ENCODE results near the gene CAMK1D.

Gene CAMK1D

DNA sequence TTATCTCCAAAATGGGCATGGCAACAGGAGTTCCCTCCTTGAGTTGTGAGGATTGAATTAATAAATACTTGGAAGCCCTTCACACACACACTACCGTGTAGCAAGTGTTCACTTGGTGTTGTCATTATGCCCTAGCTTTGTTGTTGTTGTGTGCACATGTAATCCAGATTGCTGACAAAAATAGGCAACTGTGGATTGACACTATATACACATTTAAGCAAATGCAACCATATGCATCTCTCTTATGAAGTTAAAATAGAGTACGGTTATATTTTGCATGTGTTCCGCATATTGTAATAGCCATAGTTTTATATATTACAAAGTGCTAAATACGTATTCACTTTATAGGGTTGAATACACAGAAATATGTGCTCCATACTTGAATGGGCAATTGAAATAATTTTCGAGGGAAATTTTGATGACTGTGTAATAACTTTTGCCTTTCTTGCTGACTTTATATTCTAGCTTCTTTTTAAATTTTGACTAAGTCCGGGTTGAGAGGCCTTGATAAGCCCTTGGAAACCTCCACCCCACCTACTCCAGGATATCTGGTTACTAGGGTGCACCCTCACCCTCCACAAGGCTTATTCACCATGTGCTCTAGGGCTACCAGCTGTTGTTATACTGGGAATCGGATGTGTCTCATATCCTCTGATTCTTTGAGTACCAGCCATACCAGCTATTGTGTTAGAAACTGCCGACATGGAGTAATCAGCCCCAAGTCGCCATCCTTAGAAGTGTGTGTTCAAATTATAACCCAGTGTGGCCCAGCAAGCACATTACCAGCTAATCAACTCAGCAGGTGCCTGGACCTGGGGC is 265.0 kb downstream of the CAMK1D start:
- Histone ChIP-seq H3K9me3 (ENCODE audit: low read length) (no peaks in the 10 kb centered on the region), H3K4me3 (ENCODE audit: low read depth in 1 of 2, low read length in 2 of 2) (no peak overlapping the region), H3K9ac (ENCODE audit: low read length) (no peak overlapping the region), H3K27ac (ENCODE audit: low read depth, low read length) (no peak overlapping the region), H3K4me1 (ENCODE audit: insufficient read depth, low read length) (no peaks in the 10 kb centered on the region), H3K36me3 (ENCODE audit: insufficient read depth, low read length) (no peaks in the 10 kb centered on the region), H3K27me3 (ENCODE audit: control insufficient read depth in 1 of 2, insufficient read depth in 2 of 2, low read length in 2 of 2) (no peaks in the 10 kb centered on the region)

DNA sequence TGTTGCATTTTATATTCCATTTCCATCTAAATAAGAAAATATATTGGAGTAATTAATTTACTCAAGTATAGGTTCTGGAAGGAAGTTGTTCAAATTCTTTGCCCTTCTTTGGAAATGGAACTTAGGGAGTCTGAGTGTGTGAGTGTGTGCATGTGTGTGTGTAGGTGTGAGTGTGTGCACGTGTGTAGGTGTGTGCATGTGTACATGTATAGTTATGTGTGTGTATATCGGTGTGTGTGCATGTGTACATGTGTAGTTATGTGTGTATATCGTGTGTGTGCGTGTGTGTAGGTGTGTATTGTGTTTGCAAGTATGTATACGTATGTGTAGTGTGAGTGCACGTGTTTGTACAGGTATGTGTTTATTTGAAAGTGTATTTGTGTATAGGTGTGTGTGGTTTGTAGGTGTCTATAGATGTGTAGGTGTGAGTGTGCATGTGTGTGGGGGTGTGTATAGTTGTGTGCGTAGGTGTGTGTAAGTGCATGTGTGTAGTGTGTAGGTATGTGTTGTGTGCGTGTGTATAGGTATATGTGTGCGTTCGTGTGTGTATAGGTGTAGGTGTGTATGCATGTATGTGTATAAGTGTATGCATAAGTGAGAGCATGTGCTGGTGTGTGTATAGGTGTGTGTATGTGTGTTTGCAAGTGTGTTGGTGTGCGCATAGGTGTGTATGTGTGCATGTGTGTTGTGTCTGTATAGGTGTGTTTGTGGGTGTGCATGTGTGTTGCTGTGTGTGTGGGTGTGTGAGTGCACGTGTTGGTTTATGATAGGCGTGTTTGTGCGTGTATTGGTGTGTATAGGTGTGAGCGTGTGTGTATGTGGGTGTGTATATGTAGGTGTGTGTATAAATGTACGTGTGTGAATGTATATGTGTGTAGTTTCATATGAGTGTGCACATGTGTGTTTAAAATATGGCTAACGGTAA is 266.2 kb downstream of the CAMK1D start:
- no peaks in the 10 kb centered on the region for H3K9me3 ChIP-seq (ENCODE audit: low read length)

GRCh38 chr10:12617191-12618175 is 268.1 kb downstream of the CAMK1D start:
- no peak overlapping the region for H3K4me3 ChIP-seq (ENCODE audit: low read depth in 1 of 2, low read length in 2 of 2)
- no peak overlapping the region for H3K27ac ChIP-seq (ENCODE audit: low read depth, low read length)
- no peaks in the 10 kb centered on the region for H3K27me3 ChIP-seq (ENCODE audit: control insufficient read depth in 1 of 2, insufficient read depth in 2 of 2, low read length in 2 of 2)
- H3K9ac ChIP-seq (ENCODE audit: low read length) = no peak overlapping the region
- H3K36me3 ChIP-seq (ENCODE audit: insufficient read depth, low read length) = no peaks in the 10 kb centered on the region
- no peaks in the 10 kb centered on the region for H3K9me3 ChIP-seq (ENCODE audit: low read length)
- H3K4me1 ChIP-seq (ENCODE audit: insufficient read depth, low read length) = no peaks in the 10 kb centered on the region

More for the DNA sequence above, 266.2 kb downstream of the CAMK1D start:
- H3K27ac ChIP-seq (ENCODE audit: low read depth, low read length) = no peak overlapping the region
- no peak overlapping the region for H3K4me3 ChIP-seq (ENCODE audit: low read depth in 1 of 2, low read length in 2 of 2)
- H3K27me3 ChIP-seq (ENCODE audit: control insufficient read depth in 1 of 2, insufficient read depth in 2 of 2, low read length in 2 of 2) = no peaks in the 10 kb centered on the region
- no peak overlapping the region for H3K9ac ChIP-seq (ENCODE audit: low read length)
- H3K36me3 ChIP-seq (ENCODE audit: insufficient read depth, low read length) = no peaks in the 10 kb centered on the region
- no peaks in the 10 kb centered on the region for H3K4me1 ChIP-seq (ENCODE audit: insufficient read depth, low read length)

- Histone ChIP-seq H3K4me1 (ENCODE audit: insufficient read depth, low read length) (no peaks in the 10 kb centered on the region), H3K27me3 (ENCODE audit: control insufficient read depth in 1 of 2, insufficient read depth in 2 of 2, low read length in 2 of 2) (no peaks in the 10 kb centered on the region), H3K4me3 (ENCODE audit: low read depth in 1 of 2, low read length in 2 of 2) (no peak overlapping the region), H3K9ac (ENCODE audit: low read length) (no peak overlapping the region), H3K36me3 (ENCODE audit: insufficient read depth, low read length) (no peaks in the 10 kb centered on the region), H3K27ac (ENCODE audit: low read depth, low read length) (no peak overlapping the region), H3K9me3 (ENCODE audit: low read length) (no peaks in the 10 kb centered on the region)
These were observed 272.7 kb downstream of the CAMK1D start for GRCh38 chr10:12622016-12622415.

GRCh38 chr10:12622691-12623090 is 273.3 kb downstream of the CAMK1D start:
- Histone ChIP-seq H3K27ac (ENCODE audit: low read depth, low read length) (no peak overlapping the region), H3K4me3 (ENCODE audit: low read depth in 1 of 2, low read length in 2 of 2) (no peak overlapping the region), H3K4me1 (ENCODE audit: insufficient read depth, low read length) (no peaks in the 10 kb centered on the region), H3K9me3 (ENCODE audit: low read length) (no peaks in the 10 kb centered on the region), H3K9ac (ENCODE audit: low read length) (no peak overlapping the region), H3K36me3 (ENCODE audit: insufficient read depth, low read length) (no peaks in the 10 kb centered on the region), H3K27me3 (ENCODE audit: control insufficient read depth in 1 of 2, insufficient read depth in 2 of 2, low read length in 2 of 2) (no peaks in the 10 kb centered on the region)

GRCh38 chr10:12625393-12626023 is 276.2 kb downstream of the CAMK1D start:
- Histone ChIP-seq H3K4me3 (ENCODE audit: low read depth in 1 of 2, low read length in 2 of 2) (no peak overlapping the region), H3K27ac (ENCODE audit: low read depth, low read length) (no peak overlapping the region), H3K36me3 (ENCODE audit: insufficient read depth, low read length) (no peaks in the 10 kb centered on the region), H3K9me3 (ENCODE audit: low read length) (no peaks in the 10 kb centered on the region), H3K9ac (ENCODE audit: low read length) (no peak overlapping the region), H3K4me1 (ENCODE audit: insufficient read depth, low read length) (no peaks in the 10 kb centered on the region), H3K27me3 (ENCODE audit: control insufficient read depth in 1 of 2, insufficient read depth in 2 of 2, low read length in 2 of 2) (no peaks in the 10 kb centered on the region)

GRCh38 chr10:12628153-12628552 is 278.8 kb downstream of the CAMK1D start:
- Histone ChIP-seq H3K9me3 (ENCODE audit: low read length) (no peaks in the 10 kb centered on the region), H3K4me3 (ENCODE audit: low read depth in 1 of 2, low read length in 2 of 2) (no peak overlapping the region), H3K9ac (ENCODE audit: low read length) (no peak overlapping the region), H3K27me3 (ENCODE audit: control insufficient read depth in 1 of 2, insufficient read depth in 2 of 2, low read length in 2 of 2) (no peaks in the 10 kb centered on the region), H3K36me3 (ENCODE audit: insufficient read depth, low read length) (no peaks in the 10 kb centered on the region), H3K4me1 (ENCODE audit: insufficient read depth, low read length) (no peaks in the 10 kb centered on the region), H3K27ac (ENCODE audit: low read depth, low read length) (no peak overlapping the region)

GRCh38 chr10:12628964-12629766 is 279.8 kb downstream of the CAMK1D start:
- Histone ChIP-seq H3K4me1 (ENCODE audit: insufficient read depth, low read length) (no peaks in the 10 kb centered on the region), H3K9ac (ENCODE audit: low read length) (no peak overlapping the region), H3K27me3 (ENCODE audit: control insufficient read depth in 1 of 2, insufficient read depth in 2 of 2, low read length in 2 of 2) (no peaks in the 10 kb centered on the region), H3K9me3 (ENCODE audit: low read length) (no peaks in the 10 kb centered on the region), H3K4me3 (ENCODE audit: low read depth in 1 of 2, low read length in 2 of 2) (no peak overlapping the region), H3K27ac (ENCODE audit: low read depth, low read length) (no peak overlapping the region), H3K36me3 (ENCODE audit: insufficient read depth, low read length) (no peaks in the 10 kb centered on the region)

GRCh38 chr10:12629767-12630165 is 280.4 kb downstream of the CAMK1D start:
- Histone ChIP-seq H3K9me3 (ENCODE audit: low read length) (no peaks in the 10 kb centered on the region), H3K27me3 (ENCODE audit: control insufficient read depth in 1 of 2, insufficient read depth in 2 of 2, low read length in 2 of 2) (no peaks in the 10 kb centered on the region), H3K4me1 (ENCODE audit: insufficient read depth, low read length) (no peaks in the 10 kb centered on the region), H3K27ac (ENCODE audit: low read depth, low read length) (no peak overlapping the region), H3K4me3 (ENCODE audit: low read depth in 1 of 2, low read length in 2 of 2) (no peak overlapping the region), H3K36me3 (ENCODE audit: insufficient read depth, low read length) (no peaks in the 10 kb centered on the region), H3K9ac (ENCODE audit: low read length) (no peak overlapping the region)

- Histone ChIP-seq H3K27ac (ENCODE audit: low read depth, low read length) (no peak overlapping the region), H3K9ac (ENCODE audit: low read length) (no peak overlapping the region), H3K4me3 (ENCODE audit: low read depth in 1 of 2, low read length in 2 of 2) (no peak overlapping the region), H3K36me3 (ENCODE audit: insufficient read depth, low read length) (no peaks in the 10 kb centered on the region), H3K9me3 (ENCODE audit: low read length) (no peaks in the 10 kb centered on the region), H3K4me1 (ENCODE audit: insufficient read depth, low read length) (no peaks in the 10 kb centered on the region), H3K27me3 (ENCODE audit: control insufficient read depth in 1 of 2, insufficient read depth in 2 of 2, low read length in 2 of 2) (no peaks in the 10 kb centered on the region)
These were observed 281.9 kb downstream of the CAMK1D start for GRCh38 chr10:12631216-12631615.

Data from muscle layer of colon (tissue), 2 donors.